Measurements from ENCODE around the gene GABRE.

- TF ChIP-seq CTCF (IDR thresholded peaks at IDR 0.05; ENCODE audit: low read depth, low read length) (no peak), EZH2phosphoT487 (IDR thresholded peaks at IDR 0.05; ENCODE audit: low read depth) (no peak)
These were observed 45.4 kb downstream of the GABRE start for GRCh38 chrX:151929126-151929525.

All from OCI-LY3 (cell line).